ENCODE measurements around the gene EMILIN2.
A peak's percentile ranks its signal among the peaks of the same experiment; 100 is the strongest.

Gene EMILIN2

DNA sequence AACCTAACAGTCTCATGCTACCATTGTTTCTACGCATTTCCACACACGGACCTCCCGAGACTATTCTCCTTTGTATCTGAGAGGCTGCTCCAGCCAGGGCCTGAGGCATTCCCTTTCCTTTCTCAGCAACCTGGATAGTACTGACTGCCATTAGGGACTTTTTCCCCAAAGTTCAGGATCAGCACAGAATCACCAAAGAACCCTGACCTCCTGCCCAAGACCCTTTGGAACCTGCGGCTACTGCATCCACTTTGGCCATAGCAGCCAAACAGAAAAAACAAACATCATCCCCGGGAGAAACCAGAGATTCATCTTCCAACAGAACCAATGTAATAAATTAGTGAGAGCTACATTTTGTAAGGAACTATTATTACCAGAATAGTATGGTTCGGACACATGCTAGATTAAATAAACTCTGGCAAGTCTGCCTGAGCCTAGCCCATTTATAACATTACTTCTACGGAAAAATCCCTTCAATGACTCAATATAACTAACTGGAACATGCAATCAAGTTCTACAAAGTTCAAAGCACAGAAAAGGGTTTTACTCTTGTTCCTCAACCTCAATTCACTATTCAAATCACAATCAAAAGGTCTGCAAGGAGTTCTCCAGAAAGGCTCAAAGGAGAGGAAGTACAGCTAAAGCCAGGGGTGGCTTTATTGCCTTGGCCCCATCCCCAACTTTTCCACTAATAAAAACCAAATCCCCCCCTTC is 114.3 kb downstream of the EMILIN2 start:
- no peak for DNase-seq

GRCh38 chr18:2961821-2962220 is 115.0 kb downstream of the EMILIN2 start:
- peak in 1 of 2 experiments; percentile 36 for DNase-seq

DNA sequence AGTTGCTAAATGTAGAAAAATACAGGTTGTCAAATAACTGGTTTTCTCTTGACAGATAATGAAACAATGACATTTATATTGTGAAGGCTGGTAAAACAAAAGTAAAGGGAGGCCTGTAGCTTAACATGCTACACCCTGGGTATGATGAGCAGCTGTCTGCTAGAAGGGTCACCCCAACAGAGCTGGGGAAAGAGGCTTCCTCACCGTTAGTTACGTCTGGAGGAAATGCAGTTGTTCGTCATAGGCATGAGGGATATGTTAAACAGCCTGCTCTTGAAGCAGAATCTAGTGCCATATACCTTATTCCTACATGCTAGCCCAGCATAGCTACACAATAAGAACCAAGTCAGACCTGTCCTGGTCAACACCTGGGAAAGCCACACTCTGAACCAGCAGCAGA is 116.2 kb downstream of the EMILIN2 start:
- DNase-seq, result peak in 1 of 2 experiments; percentile 11

- no peak for DNase-seq
These were observed 117.7 kb downstream of the EMILIN2 start for GRCh38 chr18:2964361-2965010.
